HG03135 (cell line): ENCODE data around the gene GRIK4.

Source experiments
- ATAC-seq: cut with Tn5 transposase; IDR thresholded peaks from one replicate; pipeline ENCODE4 v1.9.1; 2021; ENCODE audit warnings: mild to moderate bottlenecking, moderate library complexity; ENCODE audit not compliant: unreplicated experiment

The GRIK4 gene

GRCh38 chr11:120859552-120860295, 348.2 kb downstream of the GRIK4 start:
- ATAC-seq: no peak

- no peak for ATAC-seq
Observed at GRCh38 chr11:120863359-120863758, 351.8 kb downstream of the GRIK4 start.

GRCh38 chr11:120867024-120867423, 355.5 kb downstream of the GRIK4 start:
- ATAC-seq: no peak

- no peak for ATAC-seq
Observed at GRCh38 chr11:120867531-120867930, 356.0 kb downstream of the GRIK4 start.

GRCh38 chr11:120867988-120868387, 356.4 kb downstream of the GRIK4 start:
- ATAC-seq: no peak

- no peak for ATAC-seq
Observed at GRCh38 chr11:120869097-120869496, 357.5 kb downstream of the GRIK4 start.

- no peak for ATAC-seq
Observed at GRCh38 chr11:120869516-120870011, 358.0 kb downstream of the GRIK4 start.

GRCh38 chr11:120871194-120871593, 359.6 kb downstream of the GRIK4 start:
- ATAC-seq: no peak

- ATAC-seq: no peak
Observed at GRCh38 chr11:120871924-120872323, 360.4 kb downstream of the GRIK4 start.

GRCh38 chr11:120873966-120874735, 362.6 kb downstream of the GRIK4 start:
- no peak for ATAC-seq

GRCh38 chr11:120875986-120876385, 364.4 kb downstream of the GRIK4 start:
- no peak for ATAC-seq

GRCh38 chr11:120877746-120878365, 366.3 kb downstream of the GRIK4 start:
- ATAC-seq: no peak

GRCh38 chr11:120878781-120879180, 367.2 kb downstream of the GRIK4 start:
- ATAC-seq: no peak

GRCh38 chr11:120880498-120881175, 369.1 kb downstream of the GRIK4 start:
- ATAC-seq: no peak

GRCh38 chr11:120881596-120881995, 370.0 kb downstream of the GRIK4 start:
- no peak for ATAC-seq

- ATAC-seq: no peak
Observed at GRCh38 chr11:120882175-120882574, 370.6 kb downstream of the GRIK4 start.

GRCh38 chr11:120883404-120884080, 372.0 kb downstream of the GRIK4 start:
- no peak for ATAC-seq

GRCh38 chr11:120884154-120885020, 372.8 kb downstream of the GRIK4 start:
- ATAC-seq: no peak

GRCh38 chr11:120890609-120891320, 379.2 kb downstream of the GRIK4 start:
- ATAC-seq: no peak
